GM12875 (cell line): ENCODE measurements around the gene TRIM52.

Experiments used
- H3K4me3 ChIP-seq: one replicate; pipeline ENCODE4 v1.5.1; 2011; ENCODE audit warnings: low read depth, low read length, control low read depth
- TF ChIP-seq, protein P1 (sequence below): IDR thresholded peaks from 2 replicates; pipeline ENCODE4 v1.5.1; 2011; ENCODE audit warnings: low read depth, mild to moderate bottlenecking, control low read depth, inconsistent platforms, low read length, moderate library complexity, borderline replicate concordance; ENCODE audit not compliant: insufficient read depth

TRIM52 gene

DNA sequence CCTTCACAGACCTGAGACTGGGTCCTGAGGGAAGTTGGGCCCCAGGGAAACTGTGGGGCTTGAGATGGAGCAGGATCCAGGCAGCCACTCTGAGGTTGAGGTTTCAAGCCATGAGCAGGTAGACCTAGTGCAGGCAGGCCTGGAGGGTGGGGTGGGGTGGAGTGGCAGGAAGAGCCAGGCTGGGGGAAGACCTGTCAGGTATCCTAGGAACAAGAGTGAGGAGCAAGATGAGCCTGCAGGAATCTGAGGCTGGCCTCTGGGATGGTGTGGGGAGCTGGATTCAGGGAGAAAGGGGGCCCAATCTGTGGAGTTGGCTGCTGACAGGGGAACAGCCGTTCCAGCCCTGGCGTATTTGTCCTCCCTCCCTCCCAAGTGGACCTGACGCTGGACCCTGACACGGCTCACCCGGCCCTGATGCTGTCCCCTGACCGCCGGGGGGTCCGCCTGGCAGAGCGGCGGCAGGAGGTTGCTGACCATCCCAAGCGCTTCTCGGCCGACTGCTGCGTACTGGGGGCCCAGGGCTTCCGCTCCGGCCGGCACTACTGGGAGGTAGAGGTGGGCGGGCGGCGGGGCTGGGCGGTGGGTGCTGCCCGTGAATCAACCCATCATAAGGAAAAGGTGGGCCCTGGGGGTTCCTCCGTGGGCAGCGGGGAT is 27.0 kb downstream of the TRIM52 start:
- no peak overlapping the region for H3K4me3 ChIP-seq
- TF ChIP-seq, protein P1, sequence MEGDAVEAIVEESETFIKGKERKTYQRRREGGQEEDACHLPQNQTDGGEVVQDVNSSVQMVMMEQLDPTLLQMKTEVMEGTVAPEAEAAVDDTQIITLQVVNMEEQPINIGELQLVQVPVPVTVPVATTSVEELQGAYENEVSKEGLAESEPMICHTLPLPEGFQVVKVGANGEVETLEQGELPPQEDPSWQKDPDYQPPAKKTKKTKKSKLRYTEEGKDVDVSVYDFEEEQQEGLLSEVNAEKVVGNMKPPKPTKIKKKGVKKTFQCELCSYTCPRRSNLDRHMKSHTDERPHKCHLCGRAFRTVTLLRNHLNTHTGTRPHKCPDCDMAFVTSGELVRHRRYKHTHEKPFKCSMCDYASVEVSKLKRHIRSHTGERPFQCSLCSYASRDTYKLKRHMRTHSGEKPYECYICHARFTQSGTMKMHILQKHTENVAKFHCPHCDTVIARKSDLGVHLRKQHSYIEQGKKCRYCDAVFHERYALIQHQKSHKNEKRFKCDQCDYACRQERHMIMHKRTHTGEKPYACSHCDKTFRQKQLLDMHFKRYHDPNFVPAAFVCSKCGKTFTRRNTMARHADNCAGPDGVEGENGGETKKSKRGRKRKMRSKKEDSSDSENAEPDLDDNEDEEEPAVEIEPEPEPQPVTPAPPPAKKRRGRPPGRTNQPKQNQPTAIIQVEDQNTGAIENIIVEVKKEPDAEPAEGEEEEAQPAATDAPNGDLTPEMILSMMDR, result no peak

- no peak overlapping the region for H3K4me3 ChIP-seq
- TF ChIP-seq, protein P1, result no peak
Measured at GRCh38 chr5:181233088-181233800, 27.7 kb downstream of the TRIM52 start.

DNA sequence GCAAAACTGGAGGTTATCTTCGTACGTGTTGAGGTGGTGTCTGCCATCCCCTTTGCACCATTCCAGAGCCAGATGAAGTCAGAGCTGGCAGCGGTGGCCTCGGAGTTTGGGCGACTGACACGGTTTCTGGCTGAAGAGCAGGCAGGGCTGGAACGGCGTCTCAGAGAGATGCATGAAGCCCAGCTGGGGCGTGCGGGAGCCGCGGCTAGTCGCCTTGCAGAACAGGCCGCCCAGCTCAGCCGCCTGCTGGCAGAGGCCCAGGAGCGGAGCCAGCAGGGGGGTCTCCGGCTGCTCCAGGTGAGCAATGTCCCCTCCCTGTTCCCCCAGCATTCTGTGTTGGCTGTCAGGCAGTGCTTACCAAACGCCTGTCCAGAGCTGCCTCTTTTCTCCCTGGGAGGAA is 28.4 kb downstream of the TRIM52 start:
- TF ChIP-seq, protein P1, result no peak
- no peak overlapping the region for H3K4me3 ChIP-seq

GRCh38 chr5:181231432-181231831 is 29.5 kb downstream of the TRIM52 start:
- H3K4me3 ChIP-seq, result no peak overlapping the region
- TF ChIP-seq, protein P1, result no peak

DNA sequence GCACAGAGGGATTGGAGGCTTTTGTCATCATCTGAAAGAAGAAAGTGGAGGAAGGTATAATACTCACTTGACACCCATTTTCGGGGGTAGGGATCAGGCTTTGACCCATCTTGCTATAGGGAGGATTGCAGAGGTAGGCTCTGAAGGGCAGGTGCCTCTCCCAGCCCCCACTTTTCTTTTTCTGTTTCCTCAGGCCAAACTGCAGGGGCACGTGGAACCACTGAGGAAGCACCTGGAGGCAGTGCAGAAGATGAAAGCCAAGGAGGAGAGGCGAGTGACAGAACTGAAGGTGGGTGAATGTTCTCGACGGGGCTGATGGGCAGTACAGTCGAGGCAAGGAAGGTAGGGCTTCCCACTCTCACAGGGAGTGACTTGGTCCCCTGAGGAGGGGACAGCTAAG is 30.4 kb downstream of the TRIM52 start:
- TF ChIP-seq, protein P1, result no peak
- H3K4me3 ChIP-seq, result no peak overlapping the region

GRCh38 chr5:181229996-181230395 is 30.9 kb downstream of the TRIM52 start:
- no peak overlapping the region for H3K4me3 ChIP-seq
- TF ChIP-seq, protein P1, result no peak
